ENCODE data around the gene FGF3.
"Not testable (repeated sequence)": the region's sequence is repeated elsewhere in the genome, so short reads cannot be mapped to it uniquely, and the experiment has no call there.

The FGF3 gene

GRCh38 chr11:69801513-69802335 lies 17.5 kb downstream of the FGF3 start:
- DNase-seq, result no peak

DNA sequence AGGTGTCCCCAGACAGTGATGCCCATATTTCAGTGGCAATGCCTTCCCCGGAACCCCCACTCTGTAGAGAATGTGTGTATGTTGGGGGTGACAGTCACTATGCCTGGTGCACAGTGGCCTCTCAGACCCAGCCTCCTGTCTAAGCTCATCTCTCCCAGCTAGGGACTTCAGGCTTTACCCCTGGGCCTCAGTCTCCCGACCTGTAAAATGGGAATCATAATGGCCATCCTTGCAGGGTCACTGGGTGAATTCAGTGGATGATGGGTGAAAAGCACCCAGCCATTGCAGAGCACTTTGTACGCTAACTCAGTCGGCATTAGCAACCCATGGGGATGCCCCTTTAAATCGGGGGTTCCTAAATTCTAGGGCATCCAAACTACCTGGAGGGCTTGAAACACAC lies 18.9 kb downstream of the FGF3 start:
- DNase-seq, result no peak

DNA sequence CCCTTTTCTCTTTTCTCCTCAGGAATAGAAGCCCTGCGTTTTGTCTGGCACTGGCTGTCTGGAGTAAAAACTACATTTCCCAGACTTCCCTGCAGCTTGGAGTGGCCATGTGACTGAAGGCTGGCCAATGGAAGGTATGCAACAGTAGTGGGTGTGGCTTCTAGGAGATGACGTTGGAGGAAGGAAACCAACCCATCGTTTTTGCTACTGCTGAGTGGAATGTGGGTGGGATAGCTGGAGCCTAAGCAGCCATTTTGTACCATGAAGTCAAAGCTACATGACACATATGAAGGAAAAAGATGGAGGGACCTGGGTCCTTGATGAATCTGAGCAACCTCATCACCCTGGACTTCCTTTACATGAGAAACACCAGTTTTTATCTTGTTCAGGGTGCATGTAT lies 19.6 kb downstream of the FGF3 start:
- DNase-seq, result no peak

GRCh38 chr11:69799097-69799496 lies 20.1 kb downstream of the FGF3 start:
- no peak for DNase-seq

GRCh38 chr11:69797737-69798528 lies 21.3 kb downstream of the FGF3 start:
- DNase-seq, result no peak

DNA sequence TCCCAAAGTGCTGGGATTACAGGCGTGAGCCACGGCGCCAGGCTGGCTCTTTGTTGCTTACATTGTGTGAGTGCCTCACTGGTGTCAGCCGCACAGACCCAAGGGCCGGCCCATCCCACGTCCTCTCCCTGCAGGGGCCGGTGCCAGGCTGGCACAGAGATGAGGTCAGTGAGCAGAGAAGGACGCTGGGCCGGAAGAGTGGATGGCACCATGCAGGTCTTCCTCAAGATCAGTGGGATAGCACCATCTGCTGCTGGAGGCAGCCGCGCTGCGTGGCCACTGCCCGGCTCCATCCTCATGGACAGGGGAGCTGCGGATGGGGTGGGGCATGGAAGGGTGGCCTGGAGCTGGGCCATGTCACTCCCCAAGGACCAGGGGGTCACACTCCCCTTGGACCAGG lies 22.1 kb downstream of the FGF3 start:
- no peak for DNase-seq

DNA sequence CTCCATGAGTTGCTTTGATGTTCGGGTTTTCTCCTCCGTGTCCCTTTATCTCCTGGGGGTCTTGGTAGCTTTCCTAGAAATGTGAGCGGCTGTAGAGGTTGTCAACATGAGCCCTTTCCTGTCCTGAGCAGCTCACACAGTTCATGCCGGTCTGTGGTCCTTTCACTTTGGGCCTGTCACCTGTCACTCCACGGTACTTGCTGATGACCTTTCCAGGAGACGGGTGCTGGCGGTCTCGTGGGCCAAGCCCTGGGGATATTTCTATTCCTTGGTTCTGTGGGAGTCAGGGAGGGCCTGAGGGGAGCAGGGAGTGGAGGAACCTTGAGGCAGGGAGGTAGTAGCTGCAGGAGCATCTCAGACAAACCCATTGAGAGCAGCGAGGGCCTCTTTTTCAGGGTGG lies 23.2 kb downstream of the FGF3 start:
- DNase-seq, result no peak

- no peak for DNase-seq
Observed at GRCh38 chr11:69791276-69792180, 27.7 kb downstream of the FGF3 start.

DNA sequence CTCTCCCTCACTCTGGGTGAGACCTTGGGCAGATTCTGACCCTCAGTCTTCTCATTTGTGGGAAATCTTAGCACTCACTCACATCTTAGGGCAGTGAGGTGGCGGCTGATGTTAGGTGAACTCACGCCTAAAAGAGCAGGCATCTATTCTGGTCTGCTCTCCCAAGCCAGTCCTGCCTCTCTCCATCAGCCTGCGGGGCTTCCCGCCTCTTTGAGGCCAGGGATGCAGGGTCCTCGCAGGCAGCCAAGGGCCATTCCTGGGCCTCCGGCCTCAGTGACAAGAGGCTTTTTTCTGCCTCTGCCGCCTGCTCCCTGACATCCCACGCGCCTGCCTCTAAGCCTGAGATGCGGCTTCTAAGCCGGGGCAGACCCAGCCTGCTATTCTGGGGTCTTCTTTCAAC lies 30.3 kb downstream of the FGF3 start:
- DNase-seq, result no peak

- DNase-seq, result no peak
Observed at GRCh38 chr11:69787906-69788305, 31.3 kb downstream of the FGF3 start.

- DNase-seq, result no peak
Observed at GRCh38 chr11:69787457-69787856, 31.8 kb downstream of the FGF3 start.

DNA sequence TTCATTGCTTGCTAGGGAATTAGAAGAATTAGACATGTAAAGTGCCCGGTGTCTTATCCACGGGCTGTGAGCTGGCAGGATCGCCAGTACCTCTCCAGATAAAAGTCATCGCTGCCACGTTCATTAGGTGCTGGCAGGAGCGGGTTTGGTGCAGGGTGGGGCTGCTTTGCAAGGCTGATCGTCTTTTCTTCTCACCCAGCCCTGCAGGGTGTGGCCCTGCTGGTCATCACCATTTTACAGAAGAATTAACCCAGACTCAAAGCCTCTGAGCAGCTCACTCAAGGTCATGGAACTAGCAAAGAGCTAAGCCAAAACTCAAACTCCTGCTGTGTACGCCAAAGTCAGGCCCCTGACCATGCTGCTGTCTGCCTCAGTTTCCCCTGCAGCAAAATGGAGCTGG lies 38.0 kb downstream of the FGF3 start:
- DNase-seq, result no peak

DNA sequence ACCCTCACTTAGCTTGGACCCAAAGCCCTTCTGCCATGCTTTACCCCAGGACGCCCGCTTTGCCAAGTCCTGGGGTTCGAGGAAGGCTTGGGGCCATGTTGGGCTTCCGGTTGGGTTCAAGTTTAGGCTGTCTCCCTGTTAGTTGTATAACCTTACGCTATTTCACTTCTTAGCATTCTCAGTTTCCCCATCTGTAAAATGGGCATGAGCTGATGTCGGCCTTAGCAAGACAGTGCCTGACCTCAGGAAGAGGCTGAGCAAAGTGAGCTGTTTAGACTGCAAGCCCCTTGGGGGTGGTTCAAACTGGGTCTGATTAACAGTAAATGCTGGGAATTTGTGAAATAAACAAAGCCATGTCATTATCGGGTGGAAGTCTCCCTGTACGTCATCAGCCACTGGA lies 40.8 kb downstream of the FGF3 start:
- no peak for DNase-seq

DNA sequence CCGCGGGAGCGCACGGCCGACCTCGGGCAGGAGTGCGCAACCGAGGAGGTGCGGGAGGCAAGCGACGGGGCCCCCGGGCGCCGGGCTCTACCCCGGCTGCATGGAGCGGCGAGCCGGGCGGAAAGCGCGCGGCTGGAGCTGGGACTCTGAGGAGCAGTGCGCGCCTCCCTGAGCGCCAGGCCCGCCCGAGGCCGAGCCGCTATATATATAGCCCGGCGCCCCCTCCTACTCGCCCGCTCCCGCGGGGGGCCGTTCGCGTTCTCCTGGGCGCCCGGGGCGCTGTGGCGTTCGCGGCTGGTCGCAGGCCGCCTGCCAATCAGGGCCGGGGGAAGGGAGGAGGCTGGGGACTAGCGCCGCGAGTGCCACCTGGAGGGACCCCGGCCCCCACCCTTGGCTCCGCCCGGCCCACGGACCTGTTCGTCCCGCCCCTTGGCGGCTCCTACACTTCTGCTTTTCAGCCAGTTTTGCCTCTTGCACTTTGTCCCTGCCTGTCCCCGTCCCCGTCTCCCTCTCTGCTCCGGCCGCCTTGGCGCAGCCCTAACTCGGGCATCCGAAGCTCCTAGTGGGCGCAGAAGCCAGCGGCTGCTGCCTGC lies 44.0 kb downstream of the FGF3 start, which contains the start of gene FGF4:
Gene FGF4, minus strand, starts transcription at position 179 of the 593 bp plus-strand sequence. CDS start 257 bp downstream, outside the sequence.
- no peak for DNase-seq

GRCh38 chr11:69774354-69775162 lies 44.7 kb downstream of the FGF3 start:
- no peak for DNase-seq

DNA sequence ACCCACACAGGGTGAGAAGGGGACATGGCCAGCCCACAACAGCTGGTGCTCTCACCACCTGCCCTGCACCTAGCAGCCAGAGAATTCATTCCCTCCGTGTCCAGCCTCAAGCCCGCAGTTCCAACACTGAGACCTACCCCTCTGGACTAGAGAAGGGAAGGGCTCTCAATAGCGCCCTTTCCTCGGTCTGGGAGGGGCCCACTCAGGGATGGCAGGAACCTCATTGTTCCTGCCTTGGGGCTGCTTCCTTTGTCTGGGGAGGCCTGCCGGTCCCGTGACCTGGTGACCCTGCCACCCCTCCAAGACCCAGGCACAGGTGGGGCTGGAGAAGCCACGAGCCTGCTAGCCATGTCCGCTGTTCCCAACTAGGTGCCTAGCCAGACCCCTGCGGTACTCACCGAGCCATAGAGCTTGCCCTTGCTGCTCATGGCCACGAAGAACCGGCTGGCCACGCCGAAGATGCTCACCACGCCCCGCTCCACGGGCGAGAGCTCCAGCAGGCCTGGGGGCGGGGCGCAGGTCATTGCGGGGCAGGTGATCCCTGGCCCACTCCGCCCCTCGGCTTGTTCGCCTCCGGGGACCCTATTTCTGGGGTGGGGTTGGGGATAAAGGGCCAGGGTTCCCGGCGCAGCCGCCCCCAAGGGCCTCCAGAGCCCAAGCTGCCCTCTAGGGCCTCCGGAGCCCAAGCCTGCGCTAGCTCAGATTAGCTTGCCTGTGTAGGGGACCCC lies 45.4 kb downstream of the FGF3 start:
- DNase-seq, result no peak

GRCh38 chr11:69771466-69771865 lies 47.8 kb downstream of the FGF3 start:
- no peak for DNase-seq

- no peak for DNase-seq
Observed at GRCh38 chr11:69770540-69770939, 48.7 kb downstream of the FGF3 start.

DNA sequence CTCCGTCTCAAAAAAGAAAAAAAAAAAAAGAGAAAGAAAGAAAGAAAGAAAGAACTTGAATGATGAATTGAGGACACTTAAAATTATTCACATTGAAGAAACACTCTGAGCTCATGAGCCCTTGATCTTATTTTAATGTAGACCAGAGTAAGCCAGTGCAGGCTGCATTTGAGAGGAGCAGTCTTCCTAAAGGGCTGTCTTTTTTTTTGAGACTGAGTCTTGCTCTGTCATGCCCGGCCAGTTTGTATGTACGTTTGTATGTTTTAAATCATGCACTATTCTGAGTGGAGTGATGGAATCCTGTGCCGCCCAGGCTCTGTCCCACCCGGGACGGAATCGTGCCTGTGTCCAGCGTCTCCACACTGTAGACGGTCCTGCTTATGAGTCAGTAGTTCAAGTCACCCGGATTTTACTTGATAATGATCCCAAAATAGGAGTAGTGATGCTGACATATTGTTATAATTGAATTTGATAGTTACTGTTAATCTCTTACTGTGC lies 53.7 kb downstream of the FGF3 start:
- DNase-seq, result no peak

GRCh38 chr11:69764918-69765317 lies 54.3 kb downstream of the FGF3 start:
- not testable (repeated sequence) for DNase-seq

- DNase-seq, result no peak
Observed at GRCh38 chr11:69760319-69760718, 58.9 kb downstream of the FGF3 start.

Data from KG1 (cell line).